Measurements from ENCODE around the gene FH. TPM values are rescaled to one million over a fixed set of nuclear protein-coding genes. Genes with fewer than 3 reads are reported as not detected.
A peak's percentile ranks its signal among the peaks of the same experiment; 100 is the strongest.

Gene FH
- total RNA-seq = 56.0 and 58.3 TPM in 2 replicates

GRCh38 chr1:241519308-241520079 is at the start of gene FH:
FH (minus strand) TSS chr1:241519755; CDS start chr1:241519722, 33 bp downstream.
- no peaks in the 10 kb centered on the region for H3K27me3 Mint-ChIP-seq
- no peak for TF ChIP-seq CTCF (IDR thresholded peaks at IDR 0.05)
- H3K4me1 Mint-ChIP-seq = peaks cover 21% of the 10 kb centered on the region
- peak within 1 kb of the TSS; percentile 72 for H3K27ac Mint-ChIP-seq
- H3K36me3 Mint-ChIP-seq (ENCODE audit: low read depth) = peaks cover 23% of the 10 kb centered on the region
- ChIA-PET POLR2A (interaction anchor here (0.6 to 2.5 kb wide), 9 partner anchors 13 to 331 kb away, joined by 3 to 14 read pairs (median 4); partner anchors contain the start of genes CHML, EXO1, KMO and OPN3), CTCF (interaction anchor here (1.0 kb wide), 1 partner anchor 8 kb away, joined by 3 read pairs; no protein-coding TSS in a partner anchor)
- no peaks in the 10 kb centered on the region for H3K9me3 Mint-ChIP-seq
- intact Hi-C loops (cut with micrococcal nuclease) = loop anchor here (1.0 to 10.0 kb wide), 6 partner anchors 12 to 1736 kb away; partner anchors contain the start of genes CEP170, CHML and OPN3
- DNase-seq (peak; percentile 87), ATAC-seq (ENCODE audit: low read depth) (peak; percentile 98)
- peak within 1 kb of the TSS; percentile 91 for H3K4me3 Mint-ChIP-seq

- intact Hi-C loops (cut with micrococcal nuclease) = no loop called here
- CTCF ChIA-PET = interaction anchor here (0.6 kb wide), 1 partner anchor 10 kb away, joined by 3 read pairs; no protein-coding TSS in a partner anchor
- no peaks in the 10 kb centered on the region for H3K27me3 Mint-ChIP-seq
- TF ChIP-seq CTCF (IDR thresholded peaks at IDR 0.05) = no peak
- POLR2A ChIA-PET = no interaction called here
- DNase-seq (no peak), ATAC-seq (ENCODE audit: low read depth) (no peak)
- no peaks in the 10 kb centered on the region for H3K9me3 Mint-ChIP-seq
- H3K36me3 Mint-ChIP-seq (ENCODE audit: low read depth) = peaks cover 83% of the 10 kb centered on the region
- H3K4me1 Mint-ChIP-seq = peaks cover 9% of the 10 kb centered on the region
- peak overlapping the region; percentile 2 for H3K27ac Mint-ChIP-seq
- no peak overlapping the region for H3K4me3 Mint-ChIP-seq
These were observed 41.3 kb upstream of the FH start for GRCh38 chr1:241560849-241561187.

GRCh38 chr1:241560146-241560848 is 40.7 kb upstream of the FH start:
- no peak overlapping the region for H3K27ac Mint-ChIP-seq
- H3K4me3 Mint-ChIP-seq = no peak overlapping the region
- no peak for TF ChIP-seq CTCF (IDR thresholded peaks at IDR 0.05)
- no peaks in the 10 kb centered on the region for H3K9me3 Mint-ChIP-seq
- H3K36me3 Mint-ChIP-seq (ENCODE audit: low read depth) = peaks cover 82% of the 10 kb centered on the region
- DNase-seq = no peak
- no peak for ATAC-seq (ENCODE audit: low read depth)
- H3K27me3 Mint-ChIP-seq = no peaks in the 10 kb centered on the region
- peaks cover 11% of the 10 kb centered on the region for H3K4me1 Mint-ChIP-seq
- POLR2A ChIA-PET = no interaction called here
- intact Hi-C loops (cut with micrococcal nuclease) = no loop called here
- CTCF ChIA-PET = no interaction called here

- peaks cover 27% of the 10 kb centered on the region for H3K4me1 Mint-ChIP-seq
- H3K27ac Mint-ChIP-seq = peak overlapping the region; percentile 53
- no peaks in the 10 kb centered on the region for H3K9me3 Mint-ChIP-seq
- ChIA-PET POLR2A (interaction anchor here (0.6 kb wide), 1 partner anchor 30 kb away, joined by 3 read pairs; no protein-coding TSS in a partner anchor), CTCF (no interaction called here)
- TF ChIP-seq CTCF (IDR thresholded peaks at IDR 0.05) = no peak
- no peaks in the 10 kb centered on the region for H3K27me3 Mint-ChIP-seq
- H3K36me3 Mint-ChIP-seq (ENCODE audit: low read depth) = peaks cover 71% of the 10 kb centered on the region
- DNase-seq (no peak), ATAC-seq (ENCODE audit: low read depth) (no peak)
- H3K4me3 Mint-ChIP-seq = no peak overlapping the region
- intact Hi-C loops (cut with micrococcal nuclease) = no loop called here
These were observed 38.1 kb upstream of the FH start for GRCh38 chr1:241557551-241558193.

- no peak for TF ChIP-seq CTCF (IDR thresholded peaks at IDR 0.05)
- Mint-ChIP-seq H3K27ac (peak overlapping the region; percentile 53), H3K36me3 (ENCODE audit: low read depth) (peaks cover 71% of the 10 kb centered on the region), H3K4me1 (peaks cover 33% of the 10 kb centered on the region), H3K9me3 (no peaks in the 10 kb centered on the region), H3K27me3 (no peaks in the 10 kb centered on the region), H3K4me3 (no peak overlapping the region)
- CTCF ChIA-PET = no interaction called here
- POLR2A ChIA-PET = no interaction called here
- ATAC-seq (ENCODE audit: low read depth) (no peak), DNase-seq (no peak)
- intact Hi-C loops (cut with micrococcal nuclease) = no loop called here
These were observed 37.5 kb upstream of the FH start for GRCh38 chr1:241557031-241557430.

Data from activated B cell treated with CpG ODN at 0.5 μM for 24 hours (primary cell).